HAP-1 (cell line): Measurements from ENCODE around the gene RUFY3.
"Not testable (repeated sequence)": the region's sequence is repeated elsewhere in the genome, so short reads cannot be mapped to it uniquely, and the experiment has no call there.

Source experiments
- DNase-seq, 2 experiments: peaks; one replicate each; pipeline ENCODE4 v3.0.0-alpha.2; 2016 to 2020; ENCODE audit warnings: low spot score in 2 of 2
- H3K27me3 ChIP-seq: fragments of 250-450 bp; sonication (Bioruptor Pico); 2 replicates; pipeline ENCODE4 v1.5.1; 2020; ENCODE audit warnings: low read depth, mild to moderate bottlenecking, moderate library complexity
- H3K36me3 ChIP-seq: fragments of 250-450 bp; sonication (Bioruptor Pico); replicated peaks from 2 replicates; pipeline ENCODE4 v1.5.1; 2020; ENCODE audit warnings: mild to moderate bottlenecking
- H3K4me1 ChIP-seq: fragments of 250-450 bp; sonication (Bioruptor Pico); 2 replicates; pipeline ENCODE4 v1.5.1; 2020; ENCODE audit warnings: mild to moderate bottlenecking
- H3K4me3 ChIP-seq: fragments of 250-450 bp; sonication (Bioruptor Pico); 2 replicates; pipeline ENCODE4 v1.5.1; 2020; ENCODE audit warnings: mild to moderate bottlenecking, moderate library complexity
- H3K9me3 ChIP-seq: fragments of 250-450 bp; sonication (Bioruptor Pico); 2 replicates; pipeline ENCODE4 v1.5.1; 2020; ENCODE audit warnings: mild to moderate bottlenecking, moderate library complexity
- in situ Hi-C: fragments of 300-500 bp; cut with MboI; formaldehyde crosslinking; loops from 3 replicates; pipeline ENCODE4 v1.14.3; 2020; ENCODE audit warnings: low sequenced_read_pairs, inconsistent platforms, mixed read lengths

RUFY3 gene

GRCh38 chr4:70721747-70722146, at the start of gene RUFY3:
Gene RUFY3, plus strand, starts transcription at chr4:70721964. Its CDS starts 610 bp downstream, at chr4:70722574.
- peak in 1 of 2 experiments; percentile 29 for DNase-seq
- H3K9me3 ChIP-seq, result no peaks in the 10 kb centered on the region
- no peak within 1 kb of the TSS for H3K4me3 ChIP-seq
- H3K4me1 ChIP-seq, result peaks cover 7% of the 10 kb centered on the region
- H3K27me3 ChIP-seq, result no peaks in the 10 kb centered on the region
- in situ Hi-C loops, result no loop called here
- H3K36me3 ChIP-seq, result no peaks in the 10 kb centered on the region

- H3K4me3 ChIP-seq, result no peak overlapping the region
- no peak for DNase-seq
- peaks cover 40% of the 10 kb centered on the region for H3K27me3 ChIP-seq
- in situ Hi-C loops, result loop anchor here (25.0 kb wide), 1 partner anchor 1038 kb away; no protein-coding TSS in a partner anchor
- no peaks in the 10 kb centered on the region for H3K4me1 ChIP-seq
- no peaks in the 10 kb centered on the region for H3K36me3 ChIP-seq
- no peaks in the 10 kb centered on the region for H3K9me3 ChIP-seq
Measured at GRCh38 chr4:70674191-70674590, 47.6 kb upstream of the RUFY3 start.

GRCh38 chr4:70674731-70675130, 47.0 kb upstream of the RUFY3 start:
- Histone ChIP-seq H3K9me3 (no peaks in the 10 kb centered on the region), H3K4me3 (no peak overlapping the region), H3K36me3 (no peaks in the 10 kb centered on the region), H3K27me3 (peaks cover 37% of the 10 kb centered on the region), H3K4me1 (no peaks in the 10 kb centered on the region; the same call in 1 of the 2 replicates)
- in situ Hi-C loops, result loop anchor here (25.0 kb wide), 1 partner anchor 1038 kb away; no protein-coding TSS in a partner anchor
- no peak for DNase-seq

- DNase-seq, result no peak
- Histone ChIP-seq H3K9me3 (no peaks in the 10 kb centered on the region), H3K36me3 (no peaks in the 10 kb centered on the region), H3K27me3 (peaks cover 25% of the 10 kb centered on the region), H3K4me3 (no peak overlapping the region), H3K4me1 (no peaks in the 10 kb centered on the region; the same call in 1 of the 2 replicates)
- in situ Hi-C loops, result no loop called here
Measured at GRCh38 chr4:70676554-70677090, 45.1 kb upstream of the RUFY3 start.

- no peaks in the 10 kb centered on the region; the same call in 1 of the 2 replicates for H3K4me1 ChIP-seq
- DNase-seq, result no peak
- in situ Hi-C loops, result no loop called here
Measured at GRCh38 chr4:70678383-70678999, 43.3 kb upstream of the RUFY3 start.

GRCh38 chr4:70680934-70681333, 40.8 kb upstream of the RUFY3 start:
- DNase-seq, result no peak
- Histone ChIP-seq H3K4me3 (no peak overlapping the region), H3K27me3 (no peaks in the 10 kb centered on the region; the same call in 1 of the 2 replicates), H3K9me3 (no peaks in the 10 kb centered on the region), H3K36me3 (no peaks in the 10 kb centered on the region), H3K4me1 (no peaks in the 10 kb centered on the region; the same call in 1 of the 2 replicates)
- in situ Hi-C loops, result no loop called here

More at GRCh38 chr4:70678383-70678999, 43.3 kb upstream of the RUFY3 start:
- H3K9me3 ChIP-seq, result no peaks in the 10 kb centered on the region
- H3K4me3 ChIP-seq, result no peak overlapping the region
- H3K27me3 ChIP-seq, result peaks cover 16% of the 10 kb centered on the region
- no peaks in the 10 kb centered on the region for H3K36me3 ChIP-seq

- H3K9me3 ChIP-seq, result no peaks in the 10 kb centered on the region
- H3K36me3 ChIP-seq, result no peaks in the 10 kb centered on the region
- H3K27me3 ChIP-seq, result no peaks in the 10 kb centered on the region; the same call in 1 of the 2 replicates
- no peak for DNase-seq
- H3K4me1 ChIP-seq, result no peaks in the 10 kb centered on the region; the same call in 1 of the 2 replicates
- in situ Hi-C loops, result no loop called here
- no peak overlapping the region for H3K4me3 ChIP-seq
Measured at GRCh38 chr4:70681704-70682103, 40.1 kb upstream of the RUFY3 start.

GRCh38 chr4:70682142-70682541, 39.6 kb upstream of the RUFY3 start:
- H3K9me3 ChIP-seq, in situ Hi-C loops, DNase-seq, H3K4me1 ChIP-seq, H3K27me3 ChIP-seq, H3K4me3 ChIP-seq, H3K36me3 ChIP-seq: not testable (repeated sequence)

- Histone ChIP-seq H3K36me3 (peaks cover 10% of the 10 kb centered on the region), H3K9me3 (no peaks in the 10 kb centered on the region), H3K4me1 (peaks cover 23% of the 10 kb centered on the region), H3K27me3 (no peaks in the 10 kb centered on the region), H3K4me3 (peak overlapping the region; percentile 85)
- in situ Hi-C loops, result no loop called here
- DNase-seq, result no peak
Measured at GRCh38 chr4:70687392-70687791, 34.4 kb upstream of the RUFY3 start.

- in situ Hi-C loops, result no loop called here
- DNase-seq, result peak; percentile 95 to 96
- Histone ChIP-seq H3K4me3 (peak within 1 kb of the TSS; percentile 85), H3K9me3 (no peaks in the 10 kb centered on the region), H3K4me1 (peaks cover 23% of the 10 kb centered on the region), H3K36me3 (peaks cover 10% of the 10 kb centered on the region), H3K27me3 (no peaks in the 10 kb centered on the region)
Measured at GRCh38 chr4:70687821-70688794, 33.7 kb upstream of the RUFY3 start, which contains the start of gene UTP3. Gene UTP3, plus strand, starts transcription at chr4:70688532. Its CDS starts 146 bp downstream, at chr4:70688678.

GRCh38 chr4:70688795-70689231, 33.0 kb upstream of the RUFY3 start:
- in situ Hi-C loops, result no loop called here
- Histone ChIP-seq H3K36me3 (peaks cover 10% of the 10 kb centered on the region), H3K27me3 (no peaks in the 10 kb centered on the region), H3K9me3 (no peaks in the 10 kb centered on the region), H3K4me1 (peaks cover 23% of the 10 kb centered on the region), H3K4me3 (peak overlapping the region; percentile 85)
- peak in 1 of 2 experiments; percentile 35 for DNase-seq

GRCh38 chr4:70691661-70692060, 30.1 kb upstream of the RUFY3 start:
- Histone ChIP-seq H3K27me3 (no peaks in the 10 kb centered on the region), H3K4me3 (no peak overlapping the region; the same call in 1 of the 2 replicates), H3K9me3 (no peaks in the 10 kb centered on the region), H3K36me3 (peaks cover 10% of the 10 kb centered on the region), H3K4me1 (peaks cover 23% of the 10 kb centered on the region)
- no peak for DNase-seq
- in situ Hi-C loops, result no loop called here

- H3K36me3 ChIP-seq, result peaks cover 10% of the 10 kb centered on the region
- not testable (repeated sequence) for H3K9me3 ChIP-seq
Measured at GRCh38 chr4:70694633-70695032, 27.1 kb upstream of the RUFY3 start.

More at GRCh38 chr4:70694633-70695032, 27.1 kb upstream of the RUFY3 start:
- H3K27me3 ChIP-seq, H3K4me3 ChIP-seq, in situ Hi-C loops, DNase-seq: not testable (repeated sequence)
- peaks cover 15% of the 10 kb centered on the region for H3K4me1 ChIP-seq
